HG02943 (cell line): Measurements from ENCODE around the gene OTUD7B.
A peak's percentile ranks its signal among the peaks of the same experiment; 100 is the strongest.
"Not testable (repeated sequence)": the region's sequence is repeated elsewhere in the genome, so short reads cannot be mapped to it uniquely, and the experiment has no call there.

Source experiments
- ATAC-seq: cut with Tn5 transposase; IDR thresholded peaks from one replicate; pipeline ENCODE4 v1.9.1; 2021; ENCODE audit warnings: mild to moderate bottlenecking, low read depth, moderate library complexity; ENCODE audit not compliant: unreplicated experiment

OTUD7B gene

DNA sequence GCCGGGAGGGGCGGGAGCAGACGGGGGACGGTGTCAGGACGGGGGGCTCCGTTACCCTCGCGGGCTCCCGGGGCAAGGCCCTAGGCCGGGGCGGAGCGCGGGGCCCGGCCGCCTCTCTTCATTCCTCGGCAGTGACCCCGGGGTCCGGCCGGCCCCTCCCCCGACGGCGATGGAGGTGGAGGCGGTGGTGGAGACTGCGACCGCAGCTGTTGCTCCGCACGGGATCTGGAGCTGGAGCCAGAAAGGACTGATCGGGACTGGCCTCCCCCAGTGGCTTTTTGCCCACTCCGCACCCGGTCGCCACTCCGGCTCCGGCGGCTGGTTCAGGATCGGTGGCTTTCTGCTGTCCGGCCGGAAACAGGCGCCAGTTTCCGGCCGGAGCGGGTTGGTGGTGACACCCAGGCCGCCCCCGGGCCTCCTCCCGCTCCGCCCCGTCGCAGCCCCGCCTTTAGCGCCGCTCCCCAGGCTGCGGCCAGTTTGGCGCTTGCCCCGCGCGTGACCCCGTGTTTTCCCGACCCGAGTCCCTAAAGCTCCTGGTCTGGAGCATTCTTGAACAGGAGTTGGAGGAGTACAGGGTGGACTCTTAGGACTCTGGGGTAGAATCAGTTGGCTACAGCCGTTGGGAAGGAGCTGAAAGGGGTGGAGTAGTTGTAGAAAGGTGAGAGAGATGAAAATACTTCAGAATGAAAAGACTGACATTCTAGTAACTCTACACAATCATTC lies at the start of gene OTUD7B:
OTUD7B (minus strand) TSS at position 334 of the 723 bp plus-strand sequence. CDS start 33,216 bp downstream, outside the sequence.
- peak; percentile 89 for ATAC-seq

DNA sequence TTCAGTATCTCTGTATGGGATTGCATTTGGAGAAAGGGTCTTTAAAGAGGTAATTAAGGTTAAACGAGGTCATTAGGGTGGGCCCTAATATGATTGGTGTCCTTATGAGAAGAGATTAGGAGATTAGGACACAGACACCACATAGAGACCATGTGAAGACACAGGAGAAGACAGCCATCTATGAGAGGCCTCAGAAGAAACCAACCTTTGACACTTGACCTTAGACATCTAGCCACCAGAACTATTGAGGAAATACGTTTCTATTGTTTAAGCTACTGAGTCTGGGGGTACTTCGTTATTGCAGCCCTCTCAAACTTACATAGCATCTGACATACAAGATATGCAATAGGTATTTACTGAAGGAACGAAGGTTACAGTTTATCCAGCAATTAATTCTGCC lies 49.7 kb upstream of the OTUD7B start:
- ATAC-seq: no peak

GRCh38 chr1:150056407-150056806 lies 45.9 kb upstream of the OTUD7B start:
- ATAC-seq: no peak

- not testable (repeated sequence) for ATAC-seq
Observed at GRCh38 chr1:150055507-150055906, 45.0 kb upstream of the OTUD7B start.

- ATAC-seq: no peak
Observed at GRCh38 chr1:150053926-150054325, 43.4 kb upstream of the OTUD7B start.

DNA sequence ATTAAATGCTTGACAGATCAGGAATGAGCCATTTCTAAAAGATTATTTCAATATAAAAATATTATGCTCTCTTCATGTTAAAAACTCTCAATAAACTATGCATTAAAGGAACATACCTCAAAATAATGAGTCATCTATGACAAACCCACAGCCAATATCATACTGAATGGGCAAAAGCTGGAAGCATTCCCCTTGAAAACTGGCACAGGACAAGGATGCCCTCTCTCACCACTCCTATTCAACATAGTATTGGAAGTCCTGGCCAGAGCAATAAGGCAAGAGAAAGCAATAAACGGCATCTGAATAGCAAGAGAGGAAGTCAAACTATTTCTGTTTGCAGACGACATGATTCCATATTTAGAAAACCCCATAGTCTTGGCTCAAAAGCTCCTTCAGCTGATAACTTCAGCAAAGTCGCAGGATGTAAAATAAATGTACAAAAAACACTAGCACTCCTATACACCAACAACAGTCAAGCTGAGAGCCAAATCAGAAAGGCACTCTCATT lies 41.4 kb upstream of the OTUD7B start:
- ATAC-seq: not testable (repeated sequence)

GRCh38 chr1:150051089-150051373 lies 40.5 kb upstream of the OTUD7B start:
- no peak for ATAC-seq

- ATAC-seq: no peak
Observed at GRCh38 chr1:150049926-150050325, 39.4 kb upstream of the OTUD7B start.

GRCh38 chr1:150034336-150034735 lies 23.8 kb upstream of the OTUD7B start:
- ATAC-seq: no peak

DNA sequence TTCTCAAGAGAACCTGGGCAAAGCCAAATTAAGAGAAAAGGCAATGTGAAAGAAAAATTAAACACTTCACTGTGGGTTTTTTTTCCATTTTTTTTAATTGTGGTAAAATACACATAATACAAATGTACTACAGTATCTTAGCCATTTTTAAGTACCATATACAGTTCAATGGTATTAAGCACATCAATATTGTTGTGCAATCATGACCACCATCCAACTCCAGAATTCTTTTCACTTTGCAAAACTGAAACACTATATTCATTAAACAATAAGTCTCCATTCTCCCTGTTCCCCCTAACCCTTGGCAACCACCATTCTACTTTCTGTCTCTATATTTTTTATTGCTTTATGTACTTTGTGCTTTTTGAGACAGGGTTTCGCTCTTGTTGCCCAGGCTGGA lies 17.8 kb upstream of the OTUD7B start:
- ATAC-seq: no peak

DNA sequence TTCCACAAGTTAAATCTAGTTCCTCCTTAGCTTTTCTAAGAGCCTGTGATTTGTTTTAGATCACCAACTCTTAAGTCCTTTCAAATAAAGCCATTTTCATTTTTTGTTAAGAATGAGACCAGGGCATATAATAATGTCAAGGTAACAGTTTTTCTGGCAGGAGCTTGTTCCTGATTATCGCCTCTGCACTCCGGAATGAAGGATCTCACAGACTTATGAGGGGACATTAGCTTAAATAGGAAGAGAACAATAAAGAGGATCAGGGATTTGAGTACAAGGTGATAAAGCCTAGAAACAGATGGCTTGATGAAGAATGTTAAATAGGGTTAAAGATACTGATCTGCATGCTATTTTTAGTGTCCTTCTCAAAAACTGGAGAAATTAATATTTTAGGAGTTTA lies 13.6 kb upstream of the OTUD7B start:
- no peak for ATAC-seq

DNA sequence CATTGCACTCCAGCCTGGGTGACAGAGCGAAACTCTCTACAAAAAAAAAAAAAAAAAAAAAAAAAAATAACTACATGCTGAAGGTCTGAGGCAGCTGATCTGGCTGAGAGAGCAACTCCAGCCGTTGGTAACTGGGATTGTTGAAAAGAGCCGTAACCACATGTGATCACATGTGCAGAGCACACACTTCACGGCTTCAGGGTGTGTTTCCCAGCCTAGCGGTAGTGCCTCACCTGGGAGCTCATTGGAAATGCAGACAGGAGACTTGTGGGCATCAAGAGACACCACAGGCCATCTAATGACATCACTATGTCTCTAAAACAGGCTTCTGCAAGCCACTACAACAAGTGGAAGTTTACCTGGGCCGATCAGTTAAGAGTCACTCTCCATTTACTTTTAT lies 11.8 kb upstream of the OTUD7B start:
- ATAC-seq: no peak

DNA sequence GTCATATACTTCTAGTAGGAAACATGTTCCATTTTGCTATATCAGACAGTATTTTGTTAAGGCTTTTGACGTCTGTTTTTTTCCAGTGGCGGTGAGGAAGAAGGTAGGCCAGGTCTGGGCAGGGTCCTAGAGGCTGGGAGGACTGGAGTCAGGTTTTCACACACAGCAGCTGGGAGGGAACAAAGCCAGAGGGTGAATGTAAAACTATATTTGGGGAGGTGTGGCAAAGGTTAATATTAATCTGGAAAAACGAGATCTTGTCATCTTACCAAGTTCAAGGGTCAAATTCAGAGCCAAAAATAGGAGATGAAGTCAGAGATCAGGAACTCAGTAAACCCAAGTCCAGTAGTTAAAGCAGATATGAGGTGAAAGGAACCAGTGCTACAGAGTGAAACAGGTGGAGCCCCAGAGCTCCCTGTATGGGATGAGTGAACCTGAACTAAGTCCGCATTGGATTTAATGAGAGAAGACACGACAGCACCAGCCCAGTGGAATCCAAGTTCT lies 10.7 kb upstream of the OTUD7B start:
- no peak for ATAC-seq

- ATAC-seq: no peak
Observed at GRCh38 chr1:150020711-150021110, 10.2 kb upstream of the OTUD7B start.

- ATAC-seq: no peak
Observed at GRCh38 chr1:150018165-150018564, 7.6 kb upstream of the OTUD7B start.

DNA sequence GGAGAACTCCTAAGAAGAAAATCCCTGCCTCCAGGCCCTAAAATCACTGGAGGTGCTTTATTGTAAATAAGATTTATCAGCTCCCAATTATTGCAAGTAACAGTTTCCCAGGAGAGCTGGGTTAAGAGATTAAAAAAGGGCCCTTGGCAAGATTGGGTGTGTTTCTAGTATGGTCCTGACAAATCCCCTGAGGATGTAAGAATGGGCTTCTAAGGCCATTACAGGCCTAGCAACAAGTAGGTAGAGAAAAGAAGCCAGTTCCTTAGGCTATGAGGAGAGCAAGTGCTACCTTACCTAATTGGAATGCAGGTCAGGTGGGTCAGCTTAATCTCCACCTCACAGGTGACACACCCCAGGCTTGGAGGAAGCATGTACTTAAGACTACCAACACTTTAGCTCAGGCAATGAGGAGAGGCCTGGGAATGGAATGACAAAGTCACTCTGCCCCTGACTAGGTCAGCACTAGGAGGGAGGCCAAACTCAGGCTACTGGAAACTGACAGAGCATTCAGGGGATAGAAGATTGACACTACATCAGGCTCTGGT lies 6.8 kb upstream of the OTUD7B start:
- ATAC-seq: no peak

GRCh38 chr1:150015651-150016131 lies 5.2 kb upstream of the OTUD7B start:
- no peak for ATAC-seq

GRCh38 chr1:150012611-150013010 lies 2.1 kb upstream of the OTUD7B start:
- no peak for ATAC-seq

DNA sequence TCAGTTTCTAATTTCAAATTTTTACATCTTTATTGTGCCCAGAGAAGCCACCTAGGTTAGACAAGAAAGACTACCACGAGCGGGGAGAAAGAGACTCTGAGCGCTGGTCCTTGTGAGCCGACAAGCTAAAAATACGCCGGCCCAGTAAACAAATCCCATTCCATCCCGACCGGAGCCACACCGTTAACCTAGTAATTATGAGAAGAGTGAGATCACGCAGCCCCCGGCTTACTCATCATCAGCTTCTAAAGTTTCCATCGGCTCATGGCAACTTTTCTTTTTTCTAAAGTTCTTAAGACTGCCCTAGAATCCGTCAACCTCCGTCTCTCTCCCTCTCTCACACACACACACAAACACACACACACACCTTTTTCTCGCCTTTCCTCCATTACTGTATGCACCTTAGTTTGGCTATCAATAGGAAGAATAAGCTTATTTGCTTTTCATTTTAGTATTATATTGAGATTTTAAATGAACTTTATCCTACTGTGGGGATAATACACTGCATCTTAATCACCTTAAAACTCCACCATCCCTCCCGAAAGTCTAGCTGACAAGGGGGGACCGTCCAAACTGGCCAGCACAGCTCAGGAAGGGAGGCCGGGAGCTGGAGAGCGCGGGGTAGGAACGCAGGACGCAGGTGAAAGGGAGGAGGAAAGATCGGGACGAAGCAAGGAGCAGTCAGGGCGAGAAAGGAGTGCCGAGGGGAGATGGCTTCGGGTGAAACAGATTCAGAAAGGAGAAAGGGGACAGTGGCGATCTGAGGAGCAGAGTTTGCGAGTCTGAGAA lies 728 bp downstream of the OTUD7B start:
- ATAC-seq: no peak

- ATAC-seq: no peak
Observed at GRCh38 chr1:150008699-150009098, 1.8 kb downstream of the OTUD7B start.

- ATAC-seq: no peak
Observed at GRCh38 chr1:150006881-150007421, 3.6 kb downstream of the OTUD7B start.
